Upper lobe of left lung (tissue), 6 donors: ENCODE results near the gene SYNPO2. TPM values are rescaled to one million over a fixed set of nuclear protein-coding genes. Genes with fewer than 3 reads are reported as not detected.

ENCODE experiments used
- ATAC-seq, 2 donors: fragments of 200-7000 bp; cut with Tn5 transposase; one replicate each; pipeline ENCODE4 v1.9.1; 2022; ENCODE audit warnings: mild to moderate bottlenecking in 2 of 2, moderate library complexity in 2 of 2; ENCODE audit not compliant: low FRiP score in 2 of 2
- DNase-seq, 2 donors: peaks; one replicate each; pipeline ENCODE4 v3.0.0-alpha.2; 2019 to 2020
- H3K27ac ChIP-seq, 4 donors: fragments of 200-600 bp; sonication (generic); one replicate each; pipeline ENCODE4 v1.5.1; 2016 to 2019
- H3K27me3 ChIP-seq, 4 donors: fragments of 200-600 bp; sonication (generic); one replicate each; pipeline ENCODE4 v1.5.1; 2017 to 2019
- H3K36me3 ChIP-seq, 4 donors: fragments of 200-600 bp; sonication (generic); one replicate each; pipeline ENCODE4 v1.5.1; 2016 to 2019
- H3K4me1 ChIP-seq, 4 donors: fragments of 200-600 bp; sonication (generic); one replicate each; pipeline ENCODE4 v1.5.1; 2018 to 2019
- H3K4me3 ChIP-seq, 4 donors: fragments of 200-600 bp; sonication (generic); one replicate each; pipeline ENCODE4 v1.5.1; 2017 to 2019; ENCODE audit warnings: mild to moderate bottlenecking in 2 of 4, moderate library complexity in 1 of 4
- H3K9me3 ChIP-seq, 4 donors: fragments of 200-600 bp; sonication (generic); one replicate each; pipeline ENCODE4 v1.5.1; 2018 to 2019
- CTCF ChIP-seq, 6 experiments: fragments of 450-650 bp in 4 of 6; fragments of 200-600 bp in 2 of 6; sonication (generic) in 2 of 6; IDR thresholded peaks; one replicate each; pipeline ENCODE4 v1.5.1; 2016 to 2019; ENCODE audit warnings: antibody characterized with exemption in 6 of 6
- EP300 ChIP-seq, 4 donors: sonication (generic); formaldehyde crosslinking; IDR thresholded peaks; one replicate each; pipeline ENCODE4 v1.5.1; 2017; ENCODE audit warnings: antibody characterized with exemption in 4 of 4, control low read depth in 2 of 4
- POLR2A ChIP-seq, 4 donors: fragments of 450-650 bp; IDR thresholded peaks; one replicate each; pipeline ENCODE4 v1.5.1; 2016 to 2017; ENCODE audit warnings: antibody characterized with exemption in 4 of 4, mild to moderate bottlenecking in 2 of 4
- POLR2AphosphoS5 ChIP-seq, 2 donors: sonication (generic); formaldehyde crosslinking; IDR thresholded peaks; one replicate each; pipeline ENCODE4 v1.5.1; 2017; ENCODE audit warnings: antibody characterized with exemption in 2 of 2
- WGBS, 2 donors: methylation state at CpG; one replicate each; pipeline ENCODE4 v1.1.5; 2017 to 2018; 5-methylcytosine and 5-hydroxymethylcytosine counted together
- total RNA-seq, 6 donors: library from RNA; depleted of rRNA in 4 of 6; stranded (reverse); fragments of >200 nt in 4 of 6; gene quantifications; one replicate each; pipeline versions ENCODE4 v1.1.0 to v1.2.1, GENCODE V29; 2016 to 2021
- donor health status: DM: no; HTN: no; CAD: no; lungs with moderate emphysema.
- donor health status: DM: no; HTN: yes; CAD: no; lungs with severe emphysema.

The SYNPO2 gene
- total RNA-seq, 6 donors from 2014 or later: 7.9 to 56.3 (median 17.0) TPM

- Histone ChIP-seq H3K4me3 (no peak overlapping the region), H3K36me3 (no peaks in the 10 kb centered on the region), H3K27me3 (no peaks in the 10 kb centered on the region), H3K9me3 (no peaks in the 10 kb centered on the region), H3K4me1 (peaks cover 0 to 15% (median 4%) of the 10 kb centered on the region in 4 donors), H3K27ac (no peak overlapping the region)
- TF ChIP-seq POLR2A (IDR thresholded peaks at IDR 0.05) (no peak), EP300 (IDR thresholded peaks at IDR 0.05) (no peak), POLR2AphosphoS5 (IDR thresholded peaks at IDR 0.05) (no peak), CTCF (IDR thresholded peaks at IDR 0.05) (no peak)
- ATAC-seq (no peak), DNase-seq (no peak)
- WGBS, 2 donors: 54 to 56% methylated on average over 1 of the region's 1 CpG
Measured at GRCh38 chr4:118983831-118984230, 95.2 kb downstream of the SYNPO2 start.

GRCh38 chr4:118985170-118986000 is 96.7 kb downstream of the SYNPO2 start:
- H3K4me1 ChIP-seq: peaks cover 0 to 23% (median 4%) of the 10 kb centered on the region in 4 donors
- WGBS, 2 donors: 89 to 95% methylated on average over 5 of the region's 5 CpGs
- TF ChIP-seq EP300 (IDR thresholded peaks at IDR 0.05): no peak
- TF ChIP-seq POLR2A (IDR thresholded peaks at IDR 0.05): no peak
- no peak for TF ChIP-seq POLR2AphosphoS5 (IDR thresholded peaks at IDR 0.05)
- no peak for TF ChIP-seq CTCF (IDR thresholded peaks at IDR 0.05)

GRCh38 chr4:118987959-118988634 is 99.4 kb downstream of the SYNPO2 start:
- H3K4me1 ChIP-seq: peaks cover 0 to 16% (median 0%) of the 10 kb centered on the region in 4 donors
- H3K27ac ChIP-seq: peak overlapping the region in 3 of 4 donors; percentile 18 to 70 (median 55)
- H3K9me3 ChIP-seq: no peaks in the 10 kb centered on the region
- ATAC-seq: no peak
- 80 to 81% methylated on average over 1 of the region's 1 CpG for WGBS, 2 donors
- H3K4me3 ChIP-seq: no peak overlapping the region
- H3K27me3 ChIP-seq: no peaks in the 10 kb centered on the region
- no peaks in the 10 kb centered on the region for H3K36me3 ChIP-seq
- TF ChIP-seq CTCF (IDR thresholded peaks at IDR 0.05) (no peak), POLR2AphosphoS5 (IDR thresholded peaks at IDR 0.05) (no peak), EP300 (IDR thresholded peaks at IDR 0.05) (no peak), POLR2A (IDR thresholded peaks at IDR 0.05) (no peak)
- DNase-seq: no peak

More at GRCh38 chr4:118985170-118986000, 96.7 kb downstream of the SYNPO2 start:
- H3K9me3 ChIP-seq: no peaks in the 10 kb centered on the region
- H3K4me3 ChIP-seq: no peak overlapping the region
- no peak overlapping the region for H3K27ac ChIP-seq
- DNase-seq (no peak), ATAC-seq (no peak)
- no peaks in the 10 kb centered on the region for H3K27me3 ChIP-seq
- H3K36me3 ChIP-seq: no peaks in the 10 kb centered on the region

GRCh38 chr4:118988635-118988972 is 100.0 kb downstream of the SYNPO2 start:
- Histone ChIP-seq H3K27me3 (no peaks in the 10 kb centered on the region), H3K4me1 (peaks cover 0 to 16% (median 2%) of the 10 kb centered on the region in 4 donors), H3K36me3 (no peaks in the 10 kb centered on the region), H3K4me3 (no peak overlapping the region), H3K9me3 (no peaks in the 10 kb centered on the region), H3K27ac (peak overlapping the region; percentile 18 to 70 (median 42))
- no peak for DNase-seq
- ATAC-seq: no peak
- 62 to 84% methylated on average over 4 of the region's 4 CpGs for WGBS, 2 donors
- TF ChIP-seq CTCF (IDR thresholded peaks at IDR 0.05): no peak
- no peak for TF ChIP-seq POLR2AphosphoS5 (IDR thresholded peaks at IDR 0.05)
- no peak for TF ChIP-seq POLR2A (IDR thresholded peaks at IDR 0.05)
- no peak for TF ChIP-seq EP300 (IDR thresholded peaks at IDR 0.05)
